Body of pancreas (tissue), 4 donors: Measurements from ENCODE around the gene CLHC1. TPM values are rescaled to one million over a fixed set of nuclear protein-coding genes. Genes with fewer than 3 reads are reported as not detected.
A peak's percentile ranks its signal among the peaks of the same experiment; 100 is the strongest.

ENCODE experiments used
- ATAC-seq: fragments of 150-250 bp; one replicate; pipeline ENCODE4 v1.9.1; 2016
- DNase-seq, 4 donors: peaks; one replicate each; pipeline ENCODE4 v3.0.0-alpha.2; 2019
- H3K27ac ChIP-seq, 4 donors: fragments of 200-600 bp; sonication (generic); 1 replicate in 3 of 4; 2 replicates in 1 of 4; pipeline versions ENCODE4 v1.5.1 to v1.6.1; 2016 to 2019; ENCODE audit warnings: mild to moderate bottlenecking in 1 of 4, mixed read lengths in 1 of 4, moderate library complexity in 1 of 4
- H3K27me3 ChIP-seq, 2 donors: fragments of 200-600 bp; sonication (generic); one replicate each; pipeline ENCODE4 v1.6.0; 2016; ENCODE audit warnings: mild to moderate bottlenecking in 1 of 2
- H3K36me3 ChIP-seq, 2 donors: fragments of 200-600 bp; sonication (generic); replicated peaks in 1 of 2; 2 replicates each; pipeline ENCODE4 v1.5.1; 2016; ENCODE audit warnings: low read depth in 2 of 2; ENCODE audit not compliant: insufficient read depth in 1 of 2
- H3K4me1 ChIP-seq: fragments of 200-600 bp; sonication (generic); one replicate; pipeline ENCODE4 v1.6.0; 2016
- H3K4me3 ChIP-seq, 2 donors: fragments of 200-600 bp; sonication (generic); 1 replicate in 1 of 2; 2 replicates in 1 of 2; pipeline ENCODE4 v1.5.1; 2016 to 2019
- H3K9me3 ChIP-seq, 3 donors: fragments of 200-600 bp; sonication (generic); 1 replicate in 2 of 3; 2 replicates in 1 of 3; pipeline ENCODE4 v1.5.1; 2016
- CTCF ChIP-seq, 7 experiments: fragments of 450-650 bp in 4 of 7; fragments of 200-600 bp in 3 of 7; sonication (generic) in 3 of 7; IDR thresholded peaks; one replicate each; pipeline ENCODE4 v1.5.1; 2016 to 2019; ENCODE audit warnings: antibody characterized with exemption in 7 of 7
- POLR2A ChIP-seq, 3 donors: fragments of 450-650 bp; IDR thresholded peaks; one replicate each; pipeline ENCODE4 v1.6.1; 2016; ENCODE audit warnings: antibody characterized with exemption in 3 of 3, mild to moderate bottlenecking in 2 of 3
- WGBS, 2 donors: methylation state at CpG; one replicate each; pipeline ENCODE4 v1.1.5; 2017; 5-methylcytosine and 5-hydroxymethylcytosine counted together
- intact Hi-C: fragments of 100-400 bp; cut with DNase I; formaldehyde crosslinking; loops from one replicate; pipeline ENCODE4 v1.15.1; 2023
- total RNA-seq, 2 donors: library from RNA; depleted of rRNA; stranded (reverse); fragments of >200 nt; gene quantifications; one replicate each; pipeline ENCODE4 v1.1.0, GENCODE V29; 2016

Gene CLHC1
- total RNA-seq, 2 donors from 2014 or later: 3.3 to 19.7 TPM

GRCh38 chr2:55225481-55226020 lies 6.5 kb downstream of the CLHC1 start:
- no peak for TF ChIP-seq CTCF (IDR thresholded peaks at IDR 0.05)
- TF ChIP-seq POLR2A (IDR thresholded peaks at IDR 0.05): no peak
- Histone ChIP-seq H3K27ac (no peak overlapping the region), H3K27me3 (no peaks in the 10 kb centered on the region), H3K4me1 (peaks cover 5% of the 10 kb centered on the region), H3K9me3 (no peaks in the 10 kb centered on the region), H3K4me3 (no peak overlapping the region), H3K36me3 (no peaks in the 10 kb centered on the region)
- 87 to 88% methylated on average over 18 to 19 of the region's 19 CpGs for WGBS, 2 donors
- no peak for ATAC-seq
- intact Hi-C loops: no loop called here
- no peak for DNase-seq

DNA sequence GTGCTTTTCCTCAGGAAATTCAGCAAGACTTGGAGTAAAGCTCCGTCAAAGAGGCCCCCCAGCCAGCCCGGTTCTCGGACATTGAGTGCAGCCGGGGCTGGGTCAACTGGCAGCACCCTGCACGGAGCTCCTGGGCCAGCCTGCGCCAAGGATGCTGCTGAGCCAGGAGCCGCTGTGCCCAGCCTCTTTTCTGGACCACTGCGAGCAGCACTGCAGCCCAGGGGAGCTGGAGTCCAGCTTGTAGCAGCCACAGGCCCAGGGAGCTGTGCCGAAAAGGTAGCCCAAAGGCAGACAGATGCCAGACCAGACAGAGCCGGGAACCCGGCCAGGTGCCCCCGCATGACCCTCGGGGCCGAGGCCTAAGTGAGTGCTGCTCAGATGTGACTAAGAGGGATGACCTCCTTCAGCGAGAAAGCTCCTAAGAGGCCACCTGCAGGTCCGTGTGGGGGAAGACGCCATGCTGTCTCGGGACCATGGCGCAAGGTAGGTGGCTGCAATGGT lies 7.3 kb downstream of the CLHC1 start:
- Histone ChIP-seq H3K4me3 (no peak overlapping the region), H3K4me1 (peaks cover 5% of the 10 kb centered on the region), H3K27ac (peak overlapping the region in 1 of 4 donors; percentile 94), H3K9me3 (no peaks in the 10 kb centered on the region), H3K27me3 (no peaks in the 10 kb centered on the region), H3K36me3 (no peaks in the 10 kb centered on the region)
- ATAC-seq (no peak), DNase-seq (peak in 1 of 4 donors; percentile 23)
- intact Hi-C loops: no loop called here
- WGBS, 2 donors: 74 to 100% methylated on average over 2 to 14 of the region's 19 CpGs
- TF ChIP-seq CTCF (IDR thresholded peaks at IDR 0.05): no peak
- TF ChIP-seq POLR2A (IDR thresholded peaks at IDR 0.05): no peak

GRCh38 chr2:55223958-55224760 lies 7.9 kb downstream of the CLHC1 start:
- no peaks in the 10 kb centered on the region for H3K9me3 ChIP-seq
- 85% methylated on average over 20 to 25 of the region's 25 CpGs for WGBS, 2 donors

GRCh38 chr2:55213822-55214221 lies 18.3 kb downstream of the CLHC1 start:
- no peak for DNase-seq
- intact Hi-C loops: no loop called here
- H3K4me1 ChIP-seq: no peaks in the 10 kb centered on the region
- no peaks in the 10 kb centered on the region for H3K9me3 ChIP-seq
- TF ChIP-seq POLR2A (IDR thresholded peaks at IDR 0.05) (no peak), CTCF (IDR thresholded peaks at IDR 0.05) (no peak)
- no peak overlapping the region for H3K4me3 ChIP-seq
- H3K27ac ChIP-seq: no peak overlapping the region
- no peak for ATAC-seq
- no peaks in the 10 kb centered on the region for H3K36me3 ChIP-seq
- H3K27me3 ChIP-seq: no peaks in the 10 kb centered on the region

More at GRCh38 chr2:55223958-55224760, 7.9 kb downstream of the CLHC1 start:
- TF ChIP-seq POLR2A (IDR thresholded peaks at IDR 0.05) (no peak), CTCF (IDR thresholded peaks at IDR 0.05) (no peak)
- Histone ChIP-seq H3K27ac (peak overlapping the region in 3 of 4 donors; percentile 88 to 94 (median 93)), H3K27me3 (no peaks in the 10 kb centered on the region), H3K4me1 (peaks cover 5% of the 10 kb centered on the region), H3K4me3 (peak overlapping the region in 1 of 2 donors; percentile 47), H3K36me3 (no peaks in the 10 kb centered on the region)
- no peak for ATAC-seq
- peak in 2 of 4 donors; percentile 13 to 19 for DNase-seq
- intact Hi-C loops: no loop called here
